Activated CD8-positive, alpha-beta memory T cell treated with anti-CD3 and anti-CD28 coated beads, Interleukin-2, amount 10 ng/mL, durations not matched to agents 7 days and 5 days (primary cell): ENCODE data around the gene HPGD. TPM values are rescaled to one million over a fixed set of nuclear protein-coding genes. Genes with fewer than 3 reads are reported as not detected.

Experiments used
- ATAC-seq: fragments of 150-1000 bp; cut with Tn5 transposase; one replicate; pipeline ENCODE4 v1.10.0; 2021; ENCODE audit warnings: moderate library complexity
- CTCF ChIA-PET: fragments of 350-600 bp; sonication (Branson Sonifier 250); formaldehyde crosslinking; loops from one replicate; lab custom pipeline; 2021; ENCODE audit warnings: antibody characterized with exemption; lab: Charles Lee
- DNase-seq: peaks from one replicate; pipeline ENCODE4 v3.0.0-alpha.2; 2020
- H3K27ac Mint-ChIP-seq: one replicate; pipeline ENCODE4 v1.8.0; 2021; ENCODE audit warnings: mild to moderate bottlenecking, mixed read lengths
- H3K27me3 Mint-ChIP-seq: one replicate; pipeline ENCODE4 v1.8.0; 2021; ENCODE audit warnings: mixed read lengths
- H3K36me3 Mint-ChIP-seq: one replicate; pipeline ENCODE4 v1.8.0; 2021; ENCODE audit warnings: mild to moderate bottlenecking, mixed read lengths
- H3K4me1 Mint-ChIP-seq: one replicate; pipeline ENCODE4 v1.8.0; 2021; ENCODE audit warnings: mixed read lengths
- H3K4me3 Mint-ChIP-seq: one replicate; pipeline ENCODE4 v1.8.0; 2021; ENCODE audit warnings: mild to moderate bottlenecking, moderate library complexity, mixed read lengths
- H3K9me3 Mint-ChIP-seq: one replicate; pipeline ENCODE4 v1.8.0; 2022; ENCODE audit warnings: low read depth, mixed read lengths
- total RNA-seq, 2 experiments: library from RNA; stranded (reverse); gene quantifications; one replicate each; pipeline ENCODE4 v1.2.3, GENCODE V29; 2021

The HPGD gene
- total RNA-seq, 2 experiments from 2014 or later, result 15.0 to 30.2 TPM

DNA sequence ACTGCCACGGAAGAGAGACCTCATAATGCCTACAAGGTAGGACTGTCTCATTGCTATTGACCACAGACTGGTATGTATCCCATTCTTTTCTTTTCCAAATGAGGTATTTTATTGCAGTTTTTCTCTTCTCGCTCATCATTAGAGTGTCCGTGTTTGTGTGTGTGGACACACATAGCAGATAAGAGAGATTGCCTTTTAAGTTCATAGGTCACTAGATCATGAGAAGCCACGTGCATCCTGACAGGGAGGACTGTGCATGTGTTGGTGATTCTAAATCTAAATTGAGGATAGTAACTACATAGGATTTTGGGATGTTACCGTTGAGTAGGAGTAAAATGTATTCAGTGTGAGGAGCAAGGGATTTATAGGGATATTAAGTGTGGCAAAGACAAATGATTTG is 37.3 kb downstream of the HPGD start:
- ATAC-seq (no peak), DNase-seq (no peak)
- Mint-ChIP-seq H3K36me3 (no peaks in the 10 kb centered on the region), H3K27me3 (no peaks in the 10 kb centered on the region), H3K4me3 (no peak overlapping the region), H3K4me1 (no peaks in the 10 kb centered on the region), H3K9me3 (no peaks in the 10 kb centered on the region), H3K27ac (no peak overlapping the region)
- CTCF ChIA-PET, result no interaction called here

DNA sequence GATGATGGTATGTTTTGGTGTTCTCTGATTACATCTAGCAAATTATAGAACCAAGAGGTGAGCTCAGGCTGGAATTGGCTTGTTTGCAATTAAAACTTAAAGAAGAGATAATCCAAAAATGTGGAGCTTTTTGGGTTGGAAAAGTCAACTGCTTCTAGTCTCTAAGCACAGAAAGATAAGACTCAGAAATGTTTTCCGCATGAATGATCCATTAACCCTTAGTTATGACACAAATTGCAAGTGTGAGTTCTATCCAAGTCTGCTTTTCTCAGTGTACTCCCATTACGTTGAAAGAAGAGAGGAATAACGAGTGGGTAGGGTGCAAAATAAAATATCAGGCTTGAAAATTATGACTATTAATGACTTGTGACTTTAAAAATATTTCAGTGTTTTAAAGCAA is 38.5 kb downstream of the HPGD start:
- ATAC-seq, result no peak
- no peaks in the 10 kb centered on the region for H3K36me3 Mint-ChIP-seq
- CTCF ChIA-PET, result no interaction called here
- no peak overlapping the region for H3K4me3 Mint-ChIP-seq
- no peaks in the 10 kb centered on the region for H3K9me3 Mint-ChIP-seq
- H3K27ac Mint-ChIP-seq, result no peak overlapping the region
- no peak for DNase-seq
- H3K4me1 Mint-ChIP-seq, result no peaks in the 10 kb centered on the region
- H3K27me3 Mint-ChIP-seq, result no peaks in the 10 kb centered on the region

GRCh38 chr4:174479140-174479539 is 43.1 kb downstream of the HPGD start:
- Mint-ChIP-seq H3K36me3 (no peaks in the 10 kb centered on the region), H3K9me3 (no peaks in the 10 kb centered on the region), H3K4me3 (no peak overlapping the region), H3K4me1 (no peaks in the 10 kb centered on the region), H3K27me3 (no peaks in the 10 kb centered on the region), H3K27ac (no peak overlapping the region)
- CTCF ChIA-PET, result no interaction called here
- DNase-seq (no peak), ATAC-seq (no peak)

- DNase-seq (no peak), ATAC-seq (no peak)
- CTCF ChIA-PET, result no interaction called here
- H3K9me3 Mint-ChIP-seq, result no peaks in the 10 kb centered on the region
- H3K4me1 Mint-ChIP-seq, result no peaks in the 10 kb centered on the region
- H3K27me3 Mint-ChIP-seq, result no peaks in the 10 kb centered on the region
- H3K36me3 Mint-ChIP-seq, result no peaks in the 10 kb centered on the region
- no peak overlapping the region for H3K27ac Mint-ChIP-seq
- H3K4me3 Mint-ChIP-seq, result no peak overlapping the region
These were observed 46.8 kb downstream of the HPGD start for GRCh38 chr4:174475528-174475927.

DNA sequence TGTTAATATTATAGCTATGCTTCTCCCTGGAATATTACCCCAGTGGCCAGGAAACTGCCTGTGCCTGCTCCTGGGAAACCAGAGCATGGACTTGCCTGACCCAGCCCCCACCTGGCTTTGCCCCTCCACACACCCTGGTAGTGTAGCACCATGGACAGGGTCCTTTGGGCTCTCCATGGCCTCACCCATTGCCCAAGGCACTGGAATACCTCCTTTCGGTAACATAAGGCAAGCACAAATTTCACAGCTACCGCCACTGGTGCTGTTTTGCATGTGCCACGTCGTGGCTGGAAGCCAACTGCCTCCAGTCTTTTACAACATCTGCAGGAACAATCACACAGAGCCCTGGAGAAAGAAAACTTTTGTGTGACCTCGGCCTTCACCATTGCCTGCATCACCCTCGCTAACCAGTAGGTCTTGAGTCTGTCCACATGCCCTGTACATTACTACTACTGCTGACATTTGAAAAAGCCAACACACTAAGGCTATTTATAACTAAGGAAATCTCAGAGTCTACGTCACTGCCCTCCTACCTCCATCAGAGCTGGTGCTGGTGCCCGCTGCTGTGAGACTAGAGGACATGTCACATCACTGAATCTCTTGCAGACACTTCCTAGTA is 47.7 kb downstream of the HPGD start:
- no peaks in the 10 kb centered on the region for H3K4me1 Mint-ChIP-seq
- H3K27ac Mint-ChIP-seq, result no peak overlapping the region
- H3K36me3 Mint-ChIP-seq, result no peaks in the 10 kb centered on the region
- ATAC-seq (no peak), DNase-seq (no peak)
- CTCF ChIA-PET, result interaction anchor here (0.8 kb wide), 1 partner anchor 22 kb away, joined by 4 read pairs; no protein-coding TSS in a partner anchor
- H3K27me3 Mint-ChIP-seq, result no peaks in the 10 kb centered on the region
- no peaks in the 10 kb centered on the region for H3K9me3 Mint-ChIP-seq
- H3K4me3 Mint-ChIP-seq, result no peak overlapping the region

DNA sequence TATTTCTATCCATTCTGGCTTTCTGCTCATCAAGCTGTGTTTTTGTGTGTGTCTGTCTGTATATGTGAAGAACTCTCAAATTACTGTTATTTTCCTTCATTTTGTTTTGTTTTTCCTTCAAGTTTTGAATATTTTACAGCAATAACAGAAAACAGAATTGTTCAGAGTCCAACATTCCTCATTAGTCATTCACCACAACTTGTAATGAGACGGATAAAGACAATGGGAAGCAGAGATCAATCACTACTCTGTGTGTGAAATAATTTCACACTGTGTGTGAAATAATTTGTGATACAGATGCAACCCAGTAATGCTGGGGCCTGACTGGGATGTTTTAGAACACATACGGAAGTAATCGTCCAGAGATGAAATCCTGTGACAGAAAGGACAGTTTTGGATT is 55.2 kb downstream of the HPGD start:
- ATAC-seq, result no peak
- Mint-ChIP-seq H3K27me3 (no peaks in the 10 kb centered on the region), H3K36me3 (no peaks in the 10 kb centered on the region), H3K4me1 (no peaks in the 10 kb centered on the region), H3K9me3 (no peaks in the 10 kb centered on the region), H3K27ac (no peak overlapping the region), H3K4me3 (no peak overlapping the region)
- DNase-seq, result no peak
- CTCF ChIA-PET, result no interaction called here

DNA sequence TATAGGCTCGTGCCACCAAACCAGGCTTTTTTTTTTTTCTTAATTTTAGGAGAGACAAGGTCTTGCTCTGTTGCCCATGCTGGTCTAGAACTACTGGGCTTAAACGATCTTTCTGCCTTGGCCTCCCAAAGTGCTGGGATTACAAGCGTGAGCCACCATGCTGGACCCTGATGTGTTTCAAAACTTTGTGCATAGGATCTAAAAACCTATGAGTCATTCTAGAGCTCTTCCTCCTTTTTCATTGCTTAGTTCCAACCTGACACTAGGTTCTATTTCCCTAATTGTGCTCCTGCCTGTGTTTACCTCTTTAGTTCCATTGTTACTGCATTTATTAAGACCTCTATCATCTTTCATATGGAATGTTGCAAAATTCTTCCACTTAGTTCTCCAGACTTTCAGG is 57.3 kb downstream of the HPGD start:
- CTCF ChIA-PET, result no interaction called here
- ATAC-seq (no peak), DNase-seq (no peak)
- H3K9me3 Mint-ChIP-seq, result no peaks in the 10 kb centered on the region
- no peaks in the 10 kb centered on the region for H3K27me3 Mint-ChIP-seq
- no peak overlapping the region for H3K27ac Mint-ChIP-seq
- H3K36me3 Mint-ChIP-seq, result no peaks in the 10 kb centered on the region
- H3K4me3 Mint-ChIP-seq, result no peak overlapping the region
- no peaks in the 10 kb centered on the region for H3K4me1 Mint-ChIP-seq

- no peak overlapping the region for H3K4me3 Mint-ChIP-seq
- H3K27me3 Mint-ChIP-seq, result no peaks in the 10 kb centered on the region
- DNase-seq (no peak), ATAC-seq (no peak)
- H3K4me1 Mint-ChIP-seq, result no peaks in the 10 kb centered on the region
- CTCF ChIA-PET, result interaction anchor here (0.7 kb wide), 1 partner anchor 99 kb away, joined by 3 read pairs; no protein-coding TSS in a partner anchor
- H3K27ac Mint-ChIP-seq, result no peak overlapping the region
- H3K36me3 Mint-ChIP-seq, result no peaks in the 10 kb centered on the region
- H3K9me3 Mint-ChIP-seq, result no peaks in the 10 kb centered on the region
These were observed 60.7 kb downstream of the HPGD start for GRCh38 chr4:174461466-174462106.

DNA sequence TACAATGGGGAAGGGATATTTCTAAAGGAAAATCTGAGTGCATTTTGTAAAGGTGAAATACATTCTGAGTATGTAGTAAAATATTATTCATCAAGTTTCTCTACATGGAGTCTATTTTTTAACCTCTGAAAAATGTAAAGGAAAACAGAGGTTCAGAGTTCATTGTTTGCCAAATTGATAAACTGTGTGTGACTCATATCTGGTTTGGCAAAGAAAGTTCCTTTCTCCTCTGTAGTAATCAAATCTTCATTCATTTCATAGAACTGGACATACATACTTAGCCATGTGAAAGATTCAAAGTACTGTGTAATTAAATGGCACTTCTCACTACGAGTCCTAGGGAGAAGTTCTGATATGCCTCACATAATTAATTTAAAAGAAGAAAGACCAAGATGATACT is 61.6 kb downstream of the HPGD start:
- H3K9me3 Mint-ChIP-seq, result no peaks in the 10 kb centered on the region
- CTCF ChIA-PET, result no interaction called here
- H3K27me3 Mint-ChIP-seq, result no peaks in the 10 kb centered on the region
- no peak overlapping the region for H3K27ac Mint-ChIP-seq
- ATAC-seq (no peak), DNase-seq (no peak)
- no peak overlapping the region for H3K4me3 Mint-ChIP-seq
- no peaks in the 10 kb centered on the region for H3K36me3 Mint-ChIP-seq
- H3K4me1 Mint-ChIP-seq, result no peaks in the 10 kb centered on the region

DNA sequence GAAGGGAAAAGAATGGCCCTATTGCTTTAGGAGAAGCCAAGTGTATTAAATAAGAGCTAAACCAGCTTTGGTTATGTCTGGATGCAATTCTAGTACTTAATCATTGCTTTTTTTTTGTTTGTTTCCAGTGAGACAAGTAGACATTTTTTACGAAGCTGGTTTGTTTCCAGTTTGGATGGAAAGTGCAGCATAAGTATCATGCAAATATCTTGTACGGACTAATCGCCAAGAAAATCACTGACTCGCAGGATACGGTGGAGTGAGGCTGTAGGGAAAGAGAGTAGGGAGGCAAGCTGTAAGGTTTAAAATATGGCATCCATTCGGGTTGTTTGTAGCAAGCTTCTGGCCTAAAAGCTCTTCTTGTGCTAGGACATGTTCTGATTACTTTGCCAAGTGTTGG is 64.8 kb downstream of the HPGD start:
- CTCF ChIA-PET, result no interaction called here
- H3K27me3 Mint-ChIP-seq, result no peaks in the 10 kb centered on the region
- no peak overlapping the region for H3K27ac Mint-ChIP-seq
- no peak for ATAC-seq
- H3K36me3 Mint-ChIP-seq, result no peaks in the 10 kb centered on the region
- no peak for DNase-seq
- H3K9me3 Mint-ChIP-seq, result no peaks in the 10 kb centered on the region
- no peak overlapping the region for H3K4me3 Mint-ChIP-seq
- no peaks in the 10 kb centered on the region for H3K4me1 Mint-ChIP-seq

GRCh38 chr4:174454815-174455473 is 67.3 kb downstream of the HPGD start:
- Mint-ChIP-seq H3K27me3 (no peaks in the 10 kb centered on the region), H3K9me3 (no peaks in the 10 kb centered on the region), H3K36me3 (no peaks in the 10 kb centered on the region), H3K4me3 (no peak overlapping the region), H3K4me1 (no peaks in the 10 kb centered on the region), H3K27ac (no peak overlapping the region)
- CTCF ChIA-PET, result no interaction called here
- ATAC-seq (no peak), DNase-seq (no peak)

- CTCF ChIA-PET, result interaction anchor here (1.1 kb wide), 1 partner anchor 22 kb away, joined by 4 read pairs; no protein-coding TSS in a partner anchor
- no peak overlapping the region for H3K4me3 Mint-ChIP-seq
- H3K27ac Mint-ChIP-seq, result no peak overlapping the region
- H3K27me3 Mint-ChIP-seq, result no peaks in the 10 kb centered on the region
- DNase-seq (no peak), ATAC-seq (no peak)
- H3K36me3 Mint-ChIP-seq, result no peaks in the 10 kb centered on the region
- H3K4me1 Mint-ChIP-seq, result no peaks in the 10 kb centered on the region
- H3K9me3 Mint-ChIP-seq, result no peaks in the 10 kb centered on the region
These were observed 70.5 kb downstream of the HPGD start for GRCh38 chr4:174451718-174452296.

DNA sequence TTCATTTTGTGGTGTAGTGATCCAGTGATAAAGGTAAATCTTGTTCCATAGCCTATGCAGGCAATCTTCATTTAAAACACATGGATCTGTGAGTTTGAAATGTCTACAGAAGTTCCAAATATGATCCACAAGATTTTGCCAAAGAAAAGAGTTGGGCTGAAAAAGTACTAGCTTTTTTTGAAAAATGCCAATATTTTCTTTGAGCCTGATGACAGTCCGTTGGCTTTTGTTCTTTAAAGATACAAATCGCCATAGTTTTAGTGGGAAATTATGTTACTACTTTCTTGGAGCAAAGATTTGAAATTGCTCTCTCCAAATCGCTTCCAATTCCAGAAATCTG is 71.5 kb downstream of the HPGD start:
- CTCF ChIA-PET, result no interaction called here
- Mint-ChIP-seq H3K4me1 (no peaks in the 10 kb centered on the region), H3K36me3 (no peaks in the 10 kb centered on the region), H3K4me3 (no peak overlapping the region), H3K9me3 (no peaks in the 10 kb centered on the region), H3K27ac (no peak overlapping the region), H3K27me3 (no peaks in the 10 kb centered on the region)
- ATAC-seq, result no peak
- DNase-seq, result no peak
